Measurements from ENCODE around the gene FAM89A.

GRCh38 chr1:230994860-230995259, 45.2 kb downstream of the FAM89A start:
- TF ChIP-seq CTCF (IDR thresholded peaks at IDR 0.05) (no peak), POLR2A (IDR thresholded peaks at IDR 0.05) (no peak)
